Epithelial cell of proximal tubule (primary cell): Measurements from ENCODE around the gene ITGAE. TPM values are rescaled to one million over a fixed set of nuclear protein-coding genes. Genes with fewer than 3 reads are reported as not detected.

Source experiments
- DNase-seq: peaks from one replicate; pipeline ENCODE4 v3.0.0-alpha.2; 2011; ENCODE audit warnings: low read depth
- H3K4me3 ChIP-seq: 2 replicates; pipeline ENCODE4 v1.5.1; 2011; ENCODE audit warnings: low read depth, mild to moderate bottlenecking, low read length
- CTCF ChIP-seq: conservative IDR thresholded peaks from 2 replicates; pipeline ENCODE4 v1.5.1; 2012; ENCODE audit warnings: low read depth, mild to moderate bottlenecking, low read length
- total RNA-seq: library from RNA; depleted of rRNA; stranded (reverse); fragments of >200 nt; gene quantifications from 2 replicates; pipeline ENCODE4 v1.2.3, GENCODE V29; 2015

ITGAE gene
- total RNA-seq, 1 donor from 2014 or later: 36.0 TPM

- H3K4me3 ChIP-seq: no peak overlapping the region
- no peak for DNase-seq
- no peak for TF ChIP-seq CTCF
Measured at GRCh38 chr17:3809135-3809534, 8.1 kb upstream of the ITGAE start.

- no peak overlapping the region for H3K4me3 ChIP-seq
- no peak for TF ChIP-seq CTCF
- DNase-seq: no peak
Measured at GRCh38 chr17:3808701-3809100, 7.7 kb upstream of the ITGAE start.

- no peak for TF ChIP-seq CTCF
- no peak for DNase-seq
- no peak overlapping the region for H3K4me3 ChIP-seq
Measured at GRCh38 chr17:3805581-3805980, 4.6 kb upstream of the ITGAE start.

GRCh38 chr17:3804503-3804931 is 3.5 kb upstream of the ITGAE start:
- DNase-seq: peak; percentile 86
- H3K4me3 ChIP-seq: no peak overlapping the region
- TF ChIP-seq CTCF: no peak

- DNase-seq: no peak
- H3K4me3 ChIP-seq: no peak overlapping the region
- TF ChIP-seq CTCF: no peak
Measured at GRCh38 chr17:3803308-3803640, 2.3 kb upstream of the ITGAE start.

GRCh38 chr17:3802461-3803307 is 1.7 kb upstream of the ITGAE start:
- DNase-seq: no peak
- no peak overlapping the region for H3K4me3 ChIP-seq
- no peak for TF ChIP-seq CTCF

- H3K4me3 ChIP-seq: no peak overlapping the region
- no peak for TF ChIP-seq CTCF
- no peak for DNase-seq
Measured at GRCh38 chr17:3801792-3802191, 804 bp upstream of the ITGAE start.
